Prostate gland (tissue), 1 donor: ENCODE measurements around the gene DEDD2.

ENCODE experiments used
- POLR2A ChIP-seq: fragments of 450-650 bp; IDR thresholded peaks from one replicate; pipeline ENCODE4 v1.6.1; 2016; ENCODE audit warnings: antibody characterized with exemption, mild to moderate bottlenecking
- POLR2AphosphoS5 ChIP-seq: sonication (generic); formaldehyde crosslinking; IDR thresholded peaks from one replicate; pipeline ENCODE4 v1.6.1; 2017; ENCODE audit warnings: antibody characterized with exemption

DNA sequence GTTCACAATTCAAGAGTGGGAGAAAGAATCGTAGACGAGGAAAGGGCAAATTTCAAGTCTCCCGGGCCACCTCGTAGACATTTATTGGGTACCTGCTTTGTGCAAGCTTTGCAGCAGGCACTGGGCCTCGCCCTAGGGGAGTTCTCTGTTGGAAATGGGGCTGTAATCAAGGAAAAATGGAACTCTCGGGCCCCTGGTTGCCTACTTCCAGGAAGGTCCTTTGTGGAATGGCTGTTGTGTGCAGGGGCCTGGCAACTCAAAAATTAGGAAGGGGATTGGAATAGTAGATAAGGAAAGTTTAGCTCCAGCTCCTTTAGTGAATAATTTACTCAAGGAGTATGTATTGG lies 3.2 kb upstream of the DEDD2 start:
- no peak for TF ChIP-seq POLR2AphosphoS5
- no peak for TF ChIP-seq POLR2A
